UCSD-AML1 (cell line): ENCODE data around the gene SLC35E1.
"Not testable (repeated sequence)": the region's sequence is repeated elsewhere in the genome, so short reads cannot be mapped to it uniquely, and the experiment has no call there.

Source experiments
- DNase-seq: peaks from one replicate; lab custom pipeline; 2025; ENCODE audit not compliant: unreplicated experiment; lab: John Stamatoyannopoulos, UW

SLC35E1 gene

GRCh38 chr19:16559780-16560276, 12.4 kb downstream of the SLC35E1 start:
- DNase-seq, result no peak

- DNase-seq, result peak; percentile 44
Observed at GRCh38 chr19:16554776-16555175, 17.4 kb downstream of the SLC35E1 start.

- DNase-seq, result not testable (repeated sequence)
Observed at GRCh38 chr19:16551902-16552301, 20.3 kb downstream of the SLC35E1 start.

GRCh38 chr19:16548956-16549355, 23.3 kb downstream of the SLC35E1 start:
- DNase-seq, result no peak

GRCh38 chr19:16544473-16545231, 27.6 kb downstream of the SLC35E1 start:
- DNase-seq, result no peak

- DNase-seq, result not testable (repeated sequence)
Observed at GRCh38 chr19:16543734-16544133, 28.5 kb downstream of the SLC35E1 start.

- peak; percentile 27 for DNase-seq
Observed at GRCh38 chr19:16542910-16543472, 29.2 kb downstream of the SLC35E1 start.

GRCh38 chr19:16542045-16542909, 29.9 kb downstream of the SLC35E1 start, which contains the start of gene CHERP:
Gene CHERP (minus strand): TSS chr19:16542437. CDS start chr19:16542378, 59 bp downstream.
- peak; percentile 96 for DNase-seq

GRCh38 chr19:16541526-16542044, 30.6 kb downstream of the SLC35E1 start:
- DNase-seq, result no peak

GRCh38 chr19:16540948-16541347, 31.3 kb downstream of the SLC35E1 start:
- DNase-seq, result no peak

- DNase-seq, result no peak
Observed at GRCh38 chr19:16537111-16537510, 35.1 kb downstream of the SLC35E1 start.

GRCh38 chr19:16536130-16536529, 36.1 kb downstream of the SLC35E1 start:
- no peak for DNase-seq

- no peak for DNase-seq
Observed at GRCh38 chr19:16535381-16535780, 36.8 kb downstream of the SLC35E1 start.

GRCh38 chr19:16532440-16533234, 39.6 kb downstream of the SLC35E1 start:
- no peak for DNase-seq

- no peak for DNase-seq
Observed at GRCh38 chr19:16531380-16531669, 40.9 kb downstream of the SLC35E1 start.

- no peak for DNase-seq
Observed at GRCh38 chr19:16530540-16531379, 41.5 kb downstream of the SLC35E1 start.

GRCh38 chr19:16529466-16530144, 42.6 kb downstream of the SLC35E1 start:
- DNase-seq, result no peak

GRCh38 chr19:16527971-16528521, 44.2 kb downstream of the SLC35E1 start:
- DNase-seq, result peak; percentile 50
